ENCODE data around the gene SRC. TPM values are rescaled to one million over a fixed set of nuclear protein-coding genes. Genes with fewer than 3 reads are reported as not detected.

Gene SRC
- total RNA-seq, 4 donors from 2014 or later, result 18.8 to 39.5 (median 26.0) TPM

DNA sequence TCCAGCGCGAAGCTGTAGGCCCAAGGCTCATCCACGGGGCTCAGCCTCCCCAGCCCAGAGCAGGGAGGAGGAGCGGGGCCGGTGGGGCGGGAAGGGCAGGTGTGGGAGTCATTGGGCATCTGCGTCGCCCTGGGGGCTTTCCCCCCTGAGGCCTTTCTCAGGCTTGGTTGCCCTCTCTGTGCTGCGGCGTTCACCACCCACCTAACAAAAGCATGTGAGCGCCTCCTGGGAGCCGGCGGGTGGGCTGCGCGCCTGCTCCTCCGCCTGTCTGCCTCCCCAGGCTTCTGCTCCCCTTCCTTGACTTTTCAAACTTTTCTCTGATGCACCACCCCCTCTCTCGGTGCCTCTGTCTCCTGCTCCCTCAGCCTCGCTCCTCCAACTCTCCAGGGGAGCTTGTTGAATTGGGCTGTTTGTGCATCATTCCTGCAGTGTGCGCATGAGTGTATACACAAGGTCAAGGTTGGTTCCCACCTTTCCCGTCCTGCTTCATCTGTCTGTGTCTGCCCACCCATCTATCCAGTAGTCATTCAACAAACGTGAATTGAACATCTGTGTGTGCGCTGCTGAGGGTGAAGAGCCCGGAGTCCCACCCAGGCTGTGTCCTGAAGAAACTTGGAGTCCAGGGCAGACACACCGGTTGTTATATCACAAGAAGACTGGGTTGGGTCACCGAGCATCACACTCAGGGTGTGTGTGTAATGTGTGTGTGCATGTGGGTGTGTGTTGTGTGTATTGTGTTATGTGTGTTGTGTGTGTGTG, 92.7 kb downstream of the SRC start:
- Histone ChIP-seq H3K4me3 (no peak overlapping the region), H3K36me3 (no peaks in the 10 kb centered on the region), H3K9me3 (no peaks in the 10 kb centered on the region), H3K4me1 (no peaks in the 10 kb centered on the region), H3K27me3 (no peaks in the 10 kb centered on the region), H3K27ac (no peak overlapping the region)
- 89% methylated on average over 17 of the region's 25 CpGs for WGBS
- TF ChIP-seq EP300 (IDR thresholded peaks at IDR 0.05) (no peak), POLR2A (IDR thresholded peaks at IDR 0.05) (no peak), POLR2AphosphoS5 (IDR thresholded peaks at IDR 0.05) (no peak)
- TF ChIP-seq, protein P1, sequence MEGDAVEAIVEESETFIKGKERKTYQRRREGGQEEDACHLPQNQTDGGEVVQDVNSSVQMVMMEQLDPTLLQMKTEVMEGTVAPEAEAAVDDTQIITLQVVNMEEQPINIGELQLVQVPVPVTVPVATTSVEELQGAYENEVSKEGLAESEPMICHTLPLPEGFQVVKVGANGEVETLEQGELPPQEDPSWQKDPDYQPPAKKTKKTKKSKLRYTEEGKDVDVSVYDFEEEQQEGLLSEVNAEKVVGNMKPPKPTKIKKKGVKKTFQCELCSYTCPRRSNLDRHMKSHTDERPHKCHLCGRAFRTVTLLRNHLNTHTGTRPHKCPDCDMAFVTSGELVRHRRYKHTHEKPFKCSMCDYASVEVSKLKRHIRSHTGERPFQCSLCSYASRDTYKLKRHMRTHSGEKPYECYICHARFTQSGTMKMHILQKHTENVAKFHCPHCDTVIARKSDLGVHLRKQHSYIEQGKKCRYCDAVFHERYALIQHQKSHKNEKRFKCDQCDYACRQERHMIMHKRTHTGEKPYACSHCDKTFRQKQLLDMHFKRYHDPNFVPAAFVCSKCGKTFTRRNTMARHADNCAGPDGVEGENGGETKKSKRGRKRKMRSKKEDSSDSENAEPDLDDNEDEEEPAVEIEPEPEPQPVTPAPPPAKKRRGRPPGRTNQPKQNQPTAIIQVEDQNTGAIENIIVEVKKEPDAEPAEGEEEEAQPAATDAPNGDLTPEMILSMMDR (IDR thresholded peaks at IDR 0.05), result no peak
- no peak for DNase-seq (ENCODE audit: low spot score in 2 of 2)

DNA sequence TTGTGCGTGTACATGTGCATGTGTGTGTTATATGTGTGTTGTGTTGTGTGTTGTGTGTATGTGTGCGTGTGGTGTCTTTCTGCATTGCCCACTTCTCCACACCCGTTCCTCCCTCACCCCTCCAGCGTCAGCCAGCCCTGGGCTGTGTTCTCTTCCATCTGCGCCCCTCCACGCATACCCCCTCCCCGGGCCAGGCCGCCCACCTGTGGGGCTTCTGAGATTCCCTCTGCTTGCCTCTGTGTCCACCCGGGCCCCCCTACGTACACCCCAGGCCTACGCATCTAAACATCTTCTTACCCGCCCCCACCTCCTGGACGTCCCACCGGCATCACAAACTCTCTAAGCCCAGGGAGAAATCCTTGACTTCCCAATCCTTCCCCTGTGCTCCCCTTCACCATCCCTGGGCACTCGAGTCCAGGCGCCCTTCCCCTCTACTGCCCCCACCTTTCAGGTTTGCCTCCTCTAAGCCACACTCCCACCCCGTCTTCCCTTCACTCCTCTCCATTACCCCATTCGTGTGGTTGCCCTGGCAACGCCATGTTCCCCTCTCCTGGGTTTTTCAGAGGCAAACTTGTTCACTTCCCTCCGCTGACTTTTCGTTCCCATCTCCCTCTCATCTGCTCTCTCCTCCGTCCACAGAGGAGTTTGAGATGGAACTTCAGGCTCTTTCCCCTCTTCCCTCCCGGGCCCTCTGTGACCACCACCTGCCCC, 93.4 kb downstream of the SRC start:
- no peak for TF ChIP-seq POLR2AphosphoS5 (IDR thresholded peaks at IDR 0.05)
- TF ChIP-seq, protein P1 (IDR thresholded peaks at IDR 0.05), result no peak
- TF ChIP-seq EP300 (IDR thresholded peaks at IDR 0.05), result no peak
- TF ChIP-seq POLR2A (IDR thresholded peaks at IDR 0.05), result no peak
- Histone ChIP-seq H3K4me1 (no peaks in the 10 kb centered on the region), H3K27ac (no peak overlapping the region), H3K4me3 (no peak overlapping the region), H3K27me3 (no peaks in the 10 kb centered on the region), H3K36me3 (no peaks in the 10 kb centered on the region), H3K9me3 (no peaks in the 10 kb centered on the region)
- WGBS, result 75% methylated on average over 23 of the region's 23 CpGs
- no peak for DNase-seq (ENCODE audit: low spot score in 2 of 2)

DNA sequence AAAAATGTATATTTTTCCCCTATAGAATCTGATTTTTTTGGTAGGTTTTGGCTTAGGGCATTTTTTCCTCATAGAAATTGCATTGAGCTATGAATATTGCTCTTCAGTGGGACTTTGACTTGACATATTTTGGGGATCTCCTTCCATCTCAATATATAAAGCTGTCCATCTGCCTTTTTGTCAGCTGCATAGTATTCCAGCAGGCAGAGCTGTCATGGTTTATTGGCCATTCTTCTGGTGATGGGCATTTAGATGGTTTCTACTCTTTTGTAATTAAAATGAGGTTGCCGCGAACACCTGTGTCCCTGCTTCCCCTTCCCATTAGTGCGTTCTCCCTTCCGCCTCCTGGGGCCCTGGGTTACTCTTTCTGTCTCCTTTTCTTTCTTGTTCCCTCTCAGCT, 95.1 kb downstream of the SRC start:
- Histone ChIP-seq H3K27me3 (no peaks in the 10 kb centered on the region), H3K27ac (no peak overlapping the region), H3K36me3 (no peaks in the 10 kb centered on the region), H3K4me3 (no peak overlapping the region), H3K9me3 (no peaks in the 10 kb centered on the region), H3K4me1 (no peaks in the 10 kb centered on the region)
- TF ChIP-seq POLR2AphosphoS5 (IDR thresholded peaks at IDR 0.05), result no peak
- no peak for TF ChIP-seq POLR2A (IDR thresholded peaks at IDR 0.05)
- TF ChIP-seq EP300 (IDR thresholded peaks at IDR 0.05), result no peak
- TF ChIP-seq, protein P1 (IDR thresholded peaks at IDR 0.05), result no peak
- DNase-seq (ENCODE audit: low spot score in 2 of 2), result no peak
- WGBS, result 91% methylated on average over 4 of the region's 4 CpGs

DNA sequence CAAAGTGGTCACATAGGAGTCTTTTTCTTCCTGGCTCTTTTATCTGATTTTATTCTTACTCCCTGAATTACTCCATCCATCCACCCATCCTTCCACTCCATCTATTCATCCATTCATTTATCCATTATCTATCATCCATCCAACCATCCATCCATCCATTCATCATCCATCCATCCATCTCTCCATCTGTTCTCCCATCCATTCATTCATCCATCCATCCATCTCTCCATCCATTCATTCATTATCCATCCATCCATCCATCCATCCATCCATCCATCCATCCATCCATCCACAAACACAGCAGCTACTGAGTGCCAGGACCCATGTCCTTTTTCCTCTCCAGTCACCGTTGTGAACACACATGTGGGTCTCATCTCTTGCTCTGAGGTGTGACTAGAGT, 96.6 kb downstream of the SRC start:
- Histone ChIP-seq H3K36me3 (no peaks in the 10 kb centered on the region), H3K4me1 (no peaks in the 10 kb centered on the region), H3K9me3 (no peaks in the 10 kb centered on the region), H3K4me3 (no peak overlapping the region), H3K27ac (no peak overlapping the region), H3K27me3 (no peaks in the 10 kb centered on the region)
- DNase-seq (ENCODE audit: low spot score in 2 of 2), result no peak
- no peak for TF ChIP-seq POLR2AphosphoS5 (IDR thresholded peaks at IDR 0.05)
- TF ChIP-seq, protein P1 (IDR thresholded peaks at IDR 0.05), result no peak
- 81% methylated on average over 1 of the region's 1 CpG for WGBS

DNA sequence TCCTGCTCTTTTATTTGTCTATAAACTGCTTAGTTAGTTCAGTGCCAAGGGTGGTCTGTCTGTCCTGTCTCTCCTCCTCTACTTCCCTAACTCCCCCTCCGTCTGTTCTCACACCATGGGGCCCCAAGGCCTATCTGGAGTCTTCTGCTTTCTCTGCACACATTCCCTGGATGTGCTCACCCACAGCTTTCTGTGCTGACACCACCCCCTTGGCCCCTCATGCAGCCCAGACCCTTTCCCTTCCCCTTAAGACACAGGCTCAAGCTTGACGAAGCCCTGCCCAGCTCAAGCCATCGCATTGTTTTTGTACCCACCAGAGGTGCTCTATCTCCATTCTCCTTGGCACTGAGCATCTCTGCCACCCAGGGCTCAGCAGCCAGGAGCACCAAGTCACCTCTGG, 97.0 kb downstream of the SRC start:
- Histone ChIP-seq H3K4me3 (no peak overlapping the region), H3K4me1 (no peaks in the 10 kb centered on the region), H3K9me3 (no peaks in the 10 kb centered on the region), H3K27me3 (no peaks in the 10 kb centered on the region), H3K27ac (no peak overlapping the region), H3K36me3 (no peaks in the 10 kb centered on the region)
- TF ChIP-seq, protein P1 (IDR thresholded peaks at IDR 0.05), result no peak
- TF ChIP-seq POLR2A (IDR thresholded peaks at IDR 0.05), result no peak
- TF ChIP-seq POLR2AphosphoS5 (IDR thresholded peaks at IDR 0.05), result no peak
- no peak for TF ChIP-seq EP300 (IDR thresholded peaks at IDR 0.05)
- no peak for DNase-seq (ENCODE audit: low spot score in 2 of 2)
- WGBS, result 82% methylated on average over 3 of the region's 3 CpGs

Data from suprapubic skin (tissue), 4 donors.